Activated CD4-positive, alpha-beta T cell treated with anti-CD3 and anti-CD28 coated beads for 36 hours (primary cell): ENCODE results near the gene ZCCHC7. TPM values are rescaled to one million over a fixed set of nuclear protein-coding genes. Genes with fewer than 3 reads are reported as not detected.
A peak's percentile ranks its signal among the peaks of the same experiment; 100 is the strongest.
"Not testable (repeated sequence)": the region's sequence is repeated elsewhere in the genome, so short reads cannot be mapped to it uniquely, and the experiment has no call there.

Experiments
- ATAC-seq: fragments of 200-7000 bp; cut with Tn5 transposase; one replicate; pipeline ENCODE4 v1.10.0; 2021; ENCODE audit warnings: mild to moderate bottlenecking, moderate library complexity
- CTCF ChIA-PET: fragments of 350-600 bp; sonication (Branson Sonifier 250); formaldehyde crosslinking; loops from one replicate; lab custom pipeline; 2021; ENCODE audit warnings: antibody characterized with exemption; lab: Charles Lee
- POLR2A ChIA-PET: fragments of 350-600 bp; sonication (Branson Sonifier 250); formaldehyde crosslinking; loops from one replicate; lab custom pipeline; 2021; ENCODE audit warnings: antibody characterized with exemption, inconsistent platforms; lab: Charles Lee
- DNase-seq: peaks from one replicate; pipeline ENCODE4 v3.0.0-alpha.2; 2020
- H3K27ac Mint-ChIP-seq: one replicate; pipeline ENCODE4 v1.8.0; 2021; ENCODE audit warnings: mixed read lengths
- H3K27me3 Mint-ChIP-seq: one replicate; pipeline ENCODE4 v1.8.0; 2021; ENCODE audit warnings: mixed read lengths
- H3K36me3 Mint-ChIP-seq: one replicate; pipeline ENCODE4 v1.8.0; 2021; ENCODE audit warnings: low read depth, mixed read lengths
- H3K4me1 Mint-ChIP-seq: one replicate; pipeline ENCODE4 v1.8.0; 2021; ENCODE audit warnings: mixed read lengths
- H3K4me3 Mint-ChIP-seq: one replicate; pipeline ENCODE4 v1.8.0; 2021; ENCODE audit warnings: mild to moderate bottlenecking, moderate library complexity, mixed read lengths
- H3K9me3 Mint-ChIP-seq: one replicate; pipeline ENCODE4 v1.8.0; 2021; ENCODE audit warnings: low read depth, mixed read lengths
- intact Hi-C, 2 experiments: fragments of 100-400 bp; cut with DNase I in 1 of 2; cut with micrococcal nuclease in 1 of 2; formaldehyde crosslinking; loops; one replicate each; pipeline versions ENCODE4 v1.14.2 to v1.15.1; 2022 to 2024; cut with DNase I, micrococcal nuclease
- total RNA-seq, 2 experiments: library from RNA; stranded (reverse); gene quantifications; one replicate each; pipeline ENCODE4 v1.2.3, GENCODE V29; 2021

The ZCCHC7 gene
- total RNA-seq, 2 experiments from 2014 or later: 29.9 to 50.2 TPM

DNA sequence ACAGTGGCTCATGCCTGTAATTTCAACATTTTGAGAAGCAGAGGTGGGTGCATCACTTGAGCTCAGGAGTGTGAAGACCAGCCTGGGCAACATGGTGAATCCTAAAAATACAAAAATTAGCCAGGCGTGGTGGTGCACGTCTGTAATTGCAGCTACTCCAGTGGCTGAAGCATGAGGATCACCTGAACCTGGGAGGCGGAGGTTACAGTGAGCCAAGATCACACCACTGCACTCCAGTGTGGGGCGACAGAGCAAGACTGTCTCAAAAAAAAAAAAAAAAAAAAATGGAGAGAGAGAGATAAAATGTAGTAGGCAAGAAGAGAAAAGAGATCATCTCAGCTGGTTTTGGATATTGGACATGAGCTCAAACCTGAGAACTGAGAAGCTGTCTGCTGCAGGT lies 23.7 kb upstream of the ZCCHC7 start:
- Mint-ChIP-seq H3K4me1 (no peaks in the 10 kb centered on the region), H3K27ac (no peak overlapping the region), H3K27me3 (no peaks in the 10 kb centered on the region), H3K9me3 (no peaks in the 10 kb centered on the region), H3K4me3 (no peak overlapping the region), H3K36me3 (no peaks in the 10 kb centered on the region)
- DNase-seq (no peak), ATAC-seq (no peak)
- intact Hi-C loops: no loop called here
- ChIA-PET POLR2A (no interaction called here), CTCF (interaction anchor here (0.6 to 0.7 kb wide), 2 partner anchors 184 to 841 kb away, joined by 3 read pairs; no protein-coding TSS in a partner anchor)

DNA sequence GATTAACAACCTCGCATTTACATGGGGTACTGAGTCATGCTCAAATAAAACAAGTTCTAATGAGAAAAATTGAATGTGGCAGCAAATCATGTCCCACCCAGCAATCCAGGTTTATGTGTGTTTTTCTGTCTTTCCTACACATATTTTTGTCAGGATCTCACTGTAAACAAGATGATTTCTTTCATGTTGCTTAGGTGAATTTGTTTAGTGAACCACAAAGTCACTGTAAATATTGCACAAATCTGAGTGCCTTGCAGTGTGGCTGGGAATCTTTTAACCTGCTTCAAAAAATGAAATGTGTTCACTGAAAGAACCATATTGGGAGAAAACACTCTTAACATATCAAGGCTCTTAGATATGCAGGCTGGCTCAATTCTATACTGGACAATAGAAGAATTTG lies 23.1 kb upstream of the ZCCHC7 start:
- Mint-ChIP-seq H3K4me3 (no peak overlapping the region), H3K36me3 (no peaks in the 10 kb centered on the region), H3K27me3 (no peaks in the 10 kb centered on the region), H3K4me1 (no peaks in the 10 kb centered on the region), H3K9me3 (no peaks in the 10 kb centered on the region), H3K27ac (no peak overlapping the region)
- ATAC-seq (no peak), DNase-seq (no peak)
- ChIA-PET CTCF (interaction anchor here (0.7 kb wide), 1 partner anchor 840 kb away, joined by 3 read pairs; no protein-coding TSS in a partner anchor), POLR2A (no interaction called here)
- intact Hi-C loops: no loop called here

DNA sequence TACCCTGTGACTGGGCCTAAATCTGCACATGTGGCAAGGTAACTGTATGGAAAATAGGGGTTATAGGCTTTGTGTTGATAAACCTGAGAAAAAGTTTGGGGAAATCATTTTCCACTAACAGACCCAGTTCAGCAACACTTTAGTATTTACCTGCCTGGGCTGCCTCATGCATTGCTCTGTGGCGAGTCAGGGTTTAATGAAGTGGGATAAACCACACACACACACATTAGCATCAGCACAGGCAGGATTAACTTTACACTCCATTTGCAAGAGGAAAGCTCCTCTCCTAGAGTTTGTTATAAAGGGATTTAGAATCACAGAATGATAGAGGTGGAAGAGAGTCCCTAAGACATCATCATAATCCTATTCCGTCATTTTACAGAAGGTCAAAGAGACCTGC lies 20.0 kb upstream of the ZCCHC7 start:
- intact Hi-C loops: no loop called here
- Mint-ChIP-seq H3K4me3 (no peak overlapping the region), H3K36me3 (no peaks in the 10 kb centered on the region), H3K4me1 (peaks cover 8% of the 10 kb centered on the region), H3K9me3 (no peaks in the 10 kb centered on the region), H3K27ac (no peak overlapping the region), H3K27me3 (peaks cover 2% of the 10 kb centered on the region)
- no peak for ATAC-seq
- DNase-seq: no peak
- ChIA-PET POLR2A (no interaction called here), CTCF (no interaction called here)

GRCh38 chr9:37100741-37101140 lies 19.6 kb upstream of the ZCCHC7 start:
- no peaks in the 10 kb centered on the region for H3K9me3 Mint-ChIP-seq
- H3K27me3 Mint-ChIP-seq: peaks cover 2% of the 10 kb centered on the region
- H3K4me3 Mint-ChIP-seq: no peak overlapping the region
- peaks cover 8% of the 10 kb centered on the region for H3K4me1 Mint-ChIP-seq
- H3K27ac Mint-ChIP-seq: no peak overlapping the region
- intact Hi-C loops: no loop called here
- ChIA-PET CTCF (no interaction called here), POLR2A (no interaction called here)
- ATAC-seq (no peak), DNase-seq (no peak)
- no peaks in the 10 kb centered on the region for H3K36me3 Mint-ChIP-seq

GRCh38 chr9:37102486-37102885 lies 17.9 kb upstream of the ZCCHC7 start:
- Mint-ChIP-seq H3K4me3 (no peak overlapping the region), H3K36me3 (no peaks in the 10 kb centered on the region), H3K27me3 (peaks cover 2% of the 10 kb centered on the region), H3K27ac (no peak overlapping the region), H3K9me3 (no peaks in the 10 kb centered on the region), H3K4me1 (peaks cover 20% of the 10 kb centered on the region)
- ATAC-seq: no peak
- ChIA-PET CTCF (no interaction called here), POLR2A (no interaction called here)
- no peak for DNase-seq
- intact Hi-C loops: no loop called here

DNA sequence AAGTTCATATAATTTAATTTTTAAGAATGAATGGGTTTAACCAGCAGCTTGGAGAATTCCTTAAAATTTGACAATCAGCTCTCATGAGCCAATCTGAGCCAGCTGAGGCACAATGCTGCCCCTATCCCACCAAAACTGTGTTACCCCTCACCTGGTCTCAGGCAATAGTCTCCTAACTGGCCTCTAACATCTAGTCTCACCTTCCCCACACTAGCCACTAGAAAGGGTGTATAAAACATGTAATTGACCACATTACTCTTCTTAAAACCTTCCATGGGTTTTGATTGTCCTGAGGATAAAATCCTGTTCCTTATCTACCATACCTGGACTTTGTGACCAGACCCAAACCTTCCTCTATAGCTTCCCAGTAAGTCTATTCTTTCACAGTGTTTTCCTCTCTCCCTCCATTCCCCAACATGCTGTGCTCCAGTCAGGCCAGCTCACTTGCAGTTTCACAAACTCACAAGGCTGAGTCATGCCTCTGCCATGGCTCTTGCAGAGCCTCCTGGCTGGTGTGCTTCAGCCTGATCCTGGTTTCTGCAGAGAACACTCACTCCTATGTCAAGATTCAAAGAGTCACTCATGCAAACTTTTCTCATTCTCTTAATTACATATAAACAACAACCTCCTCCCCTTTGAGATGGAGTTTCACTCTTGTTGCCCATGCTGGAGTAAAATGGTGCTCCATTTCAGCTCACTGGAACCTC lies 16.0 kb upstream of the ZCCHC7 start:
- POLR2A ChIA-PET: no interaction called here
- Mint-ChIP-seq H3K27me3 (peaks cover 2% of the 10 kb centered on the region), H3K4me3 (no peak overlapping the region), H3K4me1 (peaks cover 26% of the 10 kb centered on the region), H3K36me3 (peaks cover 3% of the 10 kb centered on the region), H3K9me3 (peaks cover 2% of the 10 kb centered on the region), H3K27ac (peak overlapping the region; percentile 28)
- ATAC-seq (peak; percentile 98), DNase-seq (peak; percentile 64)
- intact Hi-C loops: no loop called here
- CTCF ChIA-PET: no interaction called here

DNA sequence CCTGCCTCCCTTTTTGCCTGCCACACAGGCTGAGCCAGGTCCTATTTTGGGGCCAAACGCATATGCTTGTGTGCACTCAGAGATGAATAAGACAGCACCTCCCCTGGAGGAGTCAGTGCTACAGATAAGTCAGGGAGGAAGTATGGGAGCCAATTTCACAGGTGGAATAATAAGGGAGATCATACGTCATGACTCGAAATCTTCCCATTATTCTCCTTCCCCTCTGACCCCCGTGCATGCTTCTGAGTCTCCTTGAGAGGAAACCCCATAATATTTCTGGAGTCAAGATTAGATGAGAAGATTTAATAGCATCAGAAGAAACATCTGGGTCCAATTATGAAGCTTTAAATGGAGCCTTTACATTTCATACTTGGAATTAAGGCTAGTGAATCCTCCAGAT lies 15.1 kb upstream of the ZCCHC7 start:
- Mint-ChIP-seq H3K9me3 (peaks cover 2% of the 10 kb centered on the region), H3K4me3 (no peak overlapping the region), H3K27me3 (peaks cover 2% of the 10 kb centered on the region), H3K4me1 (peaks cover 26% of the 10 kb centered on the region), H3K36me3 (peaks cover 3% of the 10 kb centered on the region), H3K27ac (no peak overlapping the region)
- ATAC-seq: no peak
- CTCF ChIA-PET: no interaction called here
- intact Hi-C loops: no loop called here
- DNase-seq: no peak
- POLR2A ChIA-PET: no interaction called here

- no peak overlapping the region for H3K27ac Mint-ChIP-seq
- H3K9me3 Mint-ChIP-seq: peaks cover 2% of the 10 kb centered on the region
- no peak overlapping the region for H3K4me3 Mint-ChIP-seq
- ChIA-PET CTCF (interaction anchor here (0.6 kb wide), 1 partner anchor 11 kb away, joined by 3 read pairs; no protein-coding TSS in a partner anchor), POLR2A (no interaction called here)
- ATAC-seq (no peak), DNase-seq (no peak)
- H3K4me1 Mint-ChIP-seq: peaks cover 26% of the 10 kb centered on the region
- H3K36me3 Mint-ChIP-seq: peaks cover 3% of the 10 kb centered on the region
- H3K27me3 Mint-ChIP-seq: peaks cover 2% of the 10 kb centered on the region
- intact Hi-C loops: no loop called here
These were observed 12.7 kb upstream of the ZCCHC7 start for GRCh38 chr9:37107701-37108100.

DNA sequence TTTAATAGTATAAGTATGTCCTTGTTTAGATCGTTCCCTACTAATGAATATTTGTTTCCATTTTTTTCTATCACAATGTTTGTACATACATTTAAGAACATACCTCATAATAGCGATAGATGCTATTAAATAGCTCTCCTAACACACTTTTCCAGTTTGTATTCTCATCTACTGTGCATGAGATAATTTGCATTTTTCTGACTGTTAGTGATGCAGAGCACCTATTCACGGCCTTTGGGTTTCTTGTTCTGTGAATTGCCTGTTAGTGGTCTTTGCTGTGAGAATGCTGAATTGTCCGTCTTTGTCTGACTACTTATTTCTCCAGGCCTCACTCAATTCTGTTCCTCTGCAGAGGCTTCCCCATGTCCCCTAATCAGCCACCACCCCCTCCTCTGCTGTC lies 5.9 kb upstream of the ZCCHC7 start:
- POLR2A ChIA-PET, CTCF ChIA-PET, H3K27me3 Mint-ChIP-seq, H3K27ac Mint-ChIP-seq, DNase-seq, H3K9me3 Mint-ChIP-seq, H3K4me1 Mint-ChIP-seq, H3K36me3 Mint-ChIP-seq, H3K4me3 Mint-ChIP-seq, intact Hi-C loops, ATAC-seq: not testable (repeated sequence)

DNA sequence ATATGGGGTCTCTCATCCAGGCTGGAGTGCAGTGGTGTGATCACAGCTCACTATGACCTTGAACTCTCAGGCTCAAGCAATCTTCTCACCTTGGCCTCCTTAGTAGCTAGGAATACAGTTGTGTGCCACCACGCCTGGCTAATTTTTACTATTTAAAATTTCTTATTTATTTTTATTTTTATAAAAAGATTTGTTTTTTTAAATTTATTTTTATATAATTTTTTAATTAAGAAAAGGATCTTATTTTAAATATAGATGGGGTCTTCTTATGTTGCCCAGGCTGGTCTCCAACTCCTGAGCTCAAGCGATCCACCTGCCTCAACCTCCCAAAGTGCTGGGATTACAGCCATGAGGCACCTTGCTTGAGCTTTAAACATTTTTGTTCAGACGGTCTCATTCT lies 2.4 kb upstream of the ZCCHC7 start:
- H3K36me3 Mint-ChIP-seq: peaks cover 5% of the 10 kb centered on the region
- CTCF ChIA-PET: interaction anchor here (0.7 kb wide), 1 partner anchor 27 kb away, joined by 3 read pairs; no protein-coding TSS in a partner anchor

DNA sequence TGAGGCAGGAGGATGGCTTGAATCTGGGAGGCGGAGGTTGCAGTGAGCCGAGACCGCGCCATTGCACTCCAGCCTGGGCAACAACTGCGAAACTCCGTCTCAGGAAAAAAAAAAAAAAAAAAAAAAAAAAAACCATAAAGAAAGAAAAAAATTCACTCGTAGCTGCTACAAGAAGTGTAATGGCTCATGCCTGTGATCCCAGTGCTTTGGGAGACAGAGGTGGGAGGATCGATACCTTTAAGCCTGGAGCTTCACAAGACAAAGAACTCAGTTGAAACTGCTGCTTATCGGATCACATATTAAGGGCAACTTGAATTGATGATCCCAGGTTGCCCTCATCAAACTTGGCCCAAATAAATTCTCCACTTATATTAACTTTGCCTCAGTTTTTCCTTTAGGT lies 1.0 kb upstream of the ZCCHC7 start:
- H3K4me3 Mint-ChIP-seq: no peak overlapping the region

More for the DNA sequence above, 2.4 kb upstream of the ZCCHC7 start:
- Mint-ChIP-seq H3K9me3 (peaks cover 2% of the 10 kb centered on the region), H3K4me3 (no peak overlapping the region), H3K27me3 (no peaks in the 10 kb centered on the region), H3K27ac (no peak overlapping the region), H3K4me1 (peaks cover 20% of the 10 kb centered on the region)
- no peak for DNase-seq
- intact Hi-C loops: no loop called here
- POLR2A ChIA-PET: interaction anchor here (0.7 kb wide), 1 partner anchor 80 kb away, joined by 4 read pairs; no protein-coding TSS in a partner anchor
- ATAC-seq: no peak

More for the DNA sequence above, 1.0 kb upstream of the ZCCHC7 start:
- intact Hi-C loops: no loop called here
- ATAC-seq: no peak
- Mint-ChIP-seq H3K36me3 (peaks cover 12% of the 10 kb centered on the region), H3K9me3 (peaks cover 2% of the 10 kb centered on the region), H3K27ac (peak overlapping the region; percentile 96), H3K4me1 (peaks cover 28% of the 10 kb centered on the region), H3K27me3 (no peaks in the 10 kb centered on the region)
- ChIA-PET POLR2A (interaction anchor here (0.6 kb wide), 1 partner anchor 245 kb away, joined by 3 read pairs; no protein-coding TSS in a partner anchor), CTCF (interaction anchor here (0.7 to 1.2 kb wide), 3 partner anchors 12 to 292 kb away, joined by 3 read pairs; no protein-coding TSS in a partner anchor)
- DNase-seq: no peak
